Retinal pigment epithelial cell (primary cell): ENCODE data around the gene CHID1.

Source experiments
- DNase-seq: peaks from one replicate; pipeline ENCODE4 v3.0.0-alpha.2; 2010; ENCODE audit warnings: low read depth
- H3K4me3 ChIP-seq: 2 replicates; pipeline ENCODE4 v1.5.1; 2011; ENCODE audit warnings: mild to moderate bottlenecking, low read length, control low read depth, moderate library complexity
- TF ChIP-seq, protein P1 (sequence below): conservative IDR thresholded peaks from 2 replicates; pipeline ENCODE4 v1.5.1; 2011; ENCODE audit warnings: low read depth, low read length, control low read depth, inconsistent platforms

Gene CHID1

DNA sequence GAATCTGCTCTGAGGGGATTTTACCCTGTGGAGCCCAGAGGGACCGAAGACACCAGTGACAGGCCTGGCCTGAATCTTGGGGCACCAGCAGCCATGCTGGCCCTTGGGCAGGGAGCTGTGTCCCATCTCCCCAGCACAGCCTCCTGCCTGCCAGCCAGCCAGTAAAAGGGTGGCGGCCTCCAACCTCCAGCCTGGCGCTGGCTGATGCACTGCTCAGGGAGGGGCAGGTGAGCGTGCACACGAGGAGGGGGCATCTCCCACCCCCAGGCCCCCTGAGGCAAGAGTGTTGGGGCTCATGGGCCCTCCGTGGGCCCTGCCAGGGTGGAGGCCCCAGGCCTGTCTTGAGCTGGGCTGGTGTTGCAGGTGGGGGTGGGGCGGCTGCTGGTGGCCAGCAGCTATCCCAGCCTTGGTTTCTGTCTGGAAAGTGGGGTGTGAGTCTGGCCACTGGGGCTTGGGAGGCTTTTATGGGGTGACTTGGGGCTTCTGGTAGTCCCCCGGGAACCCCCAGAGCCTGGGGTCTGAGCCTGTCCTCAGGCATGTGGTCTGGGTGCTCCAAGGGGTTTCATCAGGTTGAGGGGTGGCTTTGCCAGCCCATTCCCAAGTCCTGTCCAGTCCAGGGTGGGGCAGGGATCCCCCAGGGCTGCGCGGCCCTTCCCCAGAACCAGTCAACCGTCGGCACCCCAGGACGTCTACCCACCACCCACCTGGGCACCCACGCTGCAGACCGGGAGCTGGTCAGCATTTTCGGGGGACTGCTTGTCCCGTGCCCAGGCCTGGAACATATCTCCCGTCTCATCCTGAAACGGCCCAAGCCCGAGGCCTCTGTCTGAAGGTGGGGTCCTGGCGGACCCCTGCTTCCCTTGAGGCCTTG lies 50.1 kb downstream of the CHID1 start:
- peak overlapping the region; percentile 27 for H3K4me3 ChIP-seq
- no peak for DNase-seq
- TF ChIP-seq, protein P1, sequence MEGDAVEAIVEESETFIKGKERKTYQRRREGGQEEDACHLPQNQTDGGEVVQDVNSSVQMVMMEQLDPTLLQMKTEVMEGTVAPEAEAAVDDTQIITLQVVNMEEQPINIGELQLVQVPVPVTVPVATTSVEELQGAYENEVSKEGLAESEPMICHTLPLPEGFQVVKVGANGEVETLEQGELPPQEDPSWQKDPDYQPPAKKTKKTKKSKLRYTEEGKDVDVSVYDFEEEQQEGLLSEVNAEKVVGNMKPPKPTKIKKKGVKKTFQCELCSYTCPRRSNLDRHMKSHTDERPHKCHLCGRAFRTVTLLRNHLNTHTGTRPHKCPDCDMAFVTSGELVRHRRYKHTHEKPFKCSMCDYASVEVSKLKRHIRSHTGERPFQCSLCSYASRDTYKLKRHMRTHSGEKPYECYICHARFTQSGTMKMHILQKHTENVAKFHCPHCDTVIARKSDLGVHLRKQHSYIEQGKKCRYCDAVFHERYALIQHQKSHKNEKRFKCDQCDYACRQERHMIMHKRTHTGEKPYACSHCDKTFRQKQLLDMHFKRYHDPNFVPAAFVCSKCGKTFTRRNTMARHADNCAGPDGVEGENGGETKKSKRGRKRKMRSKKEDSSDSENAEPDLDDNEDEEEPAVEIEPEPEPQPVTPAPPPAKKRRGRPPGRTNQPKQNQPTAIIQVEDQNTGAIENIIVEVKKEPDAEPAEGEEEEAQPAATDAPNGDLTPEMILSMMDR: no peak

DNA sequence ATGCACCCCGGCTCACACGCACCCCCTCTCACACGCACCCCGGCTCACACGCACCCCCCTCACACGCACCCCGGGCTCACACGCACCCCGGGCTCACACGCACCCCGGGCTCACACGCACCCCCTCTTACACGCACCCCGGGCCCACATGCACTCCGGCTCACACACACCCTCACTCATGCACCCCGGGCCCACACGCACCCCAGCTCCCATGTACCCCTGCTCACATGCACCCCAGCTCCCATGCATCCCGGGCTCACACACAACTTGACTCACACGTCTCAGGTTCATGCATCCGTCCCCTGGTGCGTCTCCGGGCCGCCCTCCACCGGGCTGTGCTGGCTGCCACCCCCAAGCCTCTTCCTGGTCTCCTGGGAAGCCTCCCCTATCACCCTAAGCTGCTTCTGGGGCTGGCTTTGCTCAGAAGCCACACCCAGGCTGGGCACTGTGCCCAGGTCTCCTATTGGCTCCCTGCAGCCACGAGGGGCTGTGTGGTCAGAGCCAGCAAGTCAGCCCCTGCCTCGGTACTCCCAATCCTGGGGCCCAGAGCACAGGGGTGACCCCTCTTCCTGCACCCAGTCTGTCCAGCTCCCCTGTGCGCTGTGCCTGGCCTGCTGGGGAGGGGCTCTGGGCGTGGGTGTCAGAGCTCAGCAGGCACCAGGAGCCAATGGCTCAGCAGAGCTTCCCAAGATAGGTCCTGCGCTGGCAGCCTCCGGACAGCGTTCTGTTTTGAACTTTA lies 51.0 kb downstream of the CHID1 start:
- peak overlapping the region; percentile 53 for H3K4me3 ChIP-seq

DNA sequence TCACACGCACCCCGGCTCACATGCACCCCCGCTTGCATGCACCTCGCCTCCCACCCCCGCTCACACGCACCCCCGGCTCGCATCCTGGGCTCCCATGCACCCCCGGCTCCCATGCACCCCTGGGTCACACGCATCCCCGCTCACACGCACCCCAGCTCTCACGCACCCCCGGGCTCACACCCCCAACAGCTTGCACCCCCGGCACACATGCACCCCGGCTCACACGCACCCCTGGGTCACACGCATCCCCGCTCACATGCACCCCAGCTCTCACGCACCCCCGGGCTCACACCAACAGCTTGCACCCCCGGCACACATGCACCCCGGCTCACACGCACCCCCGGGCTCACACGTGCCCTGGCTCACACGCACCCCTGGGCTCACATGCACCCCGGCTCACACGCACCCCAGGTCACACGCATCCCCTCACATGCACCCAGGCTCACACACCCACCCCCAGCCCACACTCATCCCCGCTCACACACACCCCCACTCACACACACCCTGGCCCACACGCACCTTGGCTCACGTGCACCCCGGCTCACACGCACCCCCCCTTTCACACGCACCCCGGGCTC lies 51.8 kb downstream of the CHID1 start:
- no peak for DNase-seq
- TF ChIP-seq, protein P1: no peak
- H3K4me3 ChIP-seq: peak overlapping the region; percentile 53

More for the DNA sequence above, 51.0 kb downstream of the CHID1 start:
- TF ChIP-seq, protein P1: no peak
- DNase-seq: peak; percentile 93

DNA sequence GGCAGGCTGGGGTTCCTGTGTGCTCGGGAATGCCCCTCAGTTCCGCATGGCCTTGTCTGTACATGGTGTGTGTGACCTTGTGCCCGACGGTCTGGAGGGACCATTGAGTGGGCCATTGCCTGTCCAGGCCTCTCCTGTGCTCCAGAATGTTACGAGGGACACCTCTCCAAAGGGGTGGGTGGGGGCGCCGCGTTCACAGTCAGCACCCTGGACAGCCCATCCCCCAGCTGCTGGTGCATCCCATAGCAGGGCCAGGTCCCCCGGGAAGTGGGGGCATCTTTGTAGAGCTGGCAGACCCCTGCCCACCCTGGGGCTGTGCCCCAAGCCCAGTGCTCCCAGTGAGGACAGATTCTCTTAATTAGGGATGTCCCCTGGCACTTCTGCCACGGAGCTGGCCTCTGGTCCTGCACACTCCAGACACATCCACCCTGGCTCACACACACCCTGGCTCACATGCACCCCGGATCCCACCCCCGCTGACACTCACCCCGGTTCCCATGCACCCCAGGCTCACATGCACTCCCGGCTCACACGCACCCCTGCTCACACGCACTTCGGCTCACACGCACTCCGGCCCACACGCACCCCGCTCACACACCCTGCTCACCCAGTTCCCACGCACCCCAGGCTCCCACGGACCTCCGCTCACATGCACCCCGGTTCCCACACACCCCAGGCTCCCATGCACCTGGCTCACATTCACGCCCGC lies 52.4 kb downstream of the CHID1 start:
- no peak for DNase-seq
- H3K4me3 ChIP-seq: no peak overlapping the region
- TF ChIP-seq, protein P1: no peak

DNA sequence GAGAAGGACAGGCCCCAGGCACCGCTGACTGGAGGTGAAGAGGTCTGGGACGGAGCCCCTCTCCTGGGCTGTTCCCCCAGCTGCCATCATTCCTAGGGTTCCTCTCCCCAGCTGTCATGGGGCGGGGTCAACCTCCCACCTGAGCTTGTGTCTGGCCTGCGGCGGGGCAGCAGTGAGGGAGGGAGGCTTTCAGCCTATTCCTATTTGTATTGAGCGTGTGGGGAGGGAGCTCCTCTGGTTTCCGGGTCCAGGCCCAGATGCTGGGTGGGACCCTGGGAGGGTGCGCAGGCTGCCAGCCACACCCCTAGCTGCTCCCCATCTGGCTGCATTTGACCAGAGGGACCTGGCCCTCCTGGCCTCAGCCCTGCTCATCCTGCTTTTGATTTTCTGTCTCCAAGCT lies 54.2 kb downstream of the CHID1 start:
- no peak overlapping the region for H3K4me3 ChIP-seq
- DNase-seq: no peak
- TF ChIP-seq, protein P1: no peak

DNA sequence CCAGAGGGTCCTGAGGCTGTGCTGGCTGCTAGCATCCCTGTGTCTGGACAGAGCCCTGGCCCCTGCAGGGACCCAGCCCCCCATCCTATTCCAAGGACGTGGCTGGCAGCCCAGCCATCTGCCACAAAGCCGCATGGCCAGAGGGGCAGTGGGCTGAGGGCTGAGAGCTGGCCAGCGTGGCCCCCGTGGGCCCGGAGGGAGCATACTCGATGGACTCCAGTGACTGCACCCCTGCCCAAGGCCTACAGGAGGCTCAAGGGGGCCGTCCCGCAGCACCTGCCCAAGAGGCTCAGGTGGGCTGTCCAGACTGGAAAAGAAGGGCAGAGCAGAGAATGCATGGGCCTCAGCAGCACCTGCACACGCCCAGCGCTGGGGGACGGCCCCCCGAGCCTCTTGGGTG lies 54.8 kb downstream of the CHID1 start:
- TF ChIP-seq, protein P1: no peak
- H3K4me3 ChIP-seq: no peak overlapping the region
- no peak for DNase-seq
